Erythroblast (primary cell): ENCODE data around the gene LRRC30.

Source experiments
- GATA1 ChIP-seq: IDR thresholded peaks from 2 replicates; pipeline ENCODE4 v1.6.1; 2011; ENCODE audit warnings: low read depth, mild to moderate bottlenecking, control low read depth, low read length, moderate library complexity
- POLR2A ChIP-seq: IDR thresholded peaks from 2 replicates; pipeline ENCODE4 v1.6.1; 2011; ENCODE audit warnings: mild to moderate bottlenecking, low read length

DNA sequence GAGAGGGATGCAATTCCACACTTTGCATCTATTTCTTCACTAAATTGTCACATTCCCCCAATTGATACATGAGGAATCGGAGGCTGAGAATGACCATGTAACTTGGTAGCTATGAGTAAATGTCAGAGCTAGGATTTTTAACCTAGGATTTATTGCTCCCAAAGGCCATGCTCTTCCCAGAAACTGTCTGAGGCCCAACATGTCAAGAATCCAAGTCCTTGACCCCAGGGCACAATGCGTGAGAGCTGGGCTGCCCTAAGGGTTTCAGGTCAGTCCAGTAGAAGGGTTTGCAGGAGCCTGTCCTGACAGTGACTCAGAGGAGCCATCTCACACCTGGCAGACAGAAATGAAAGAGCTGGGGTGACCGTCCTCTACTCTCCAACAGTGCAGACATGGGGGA is 30.3 kb downstream of the LRRC30 start:
- TF ChIP-seq POLR2A = no peak
- no peak for TF ChIP-seq GATA1
